ENCODE results near the gene DHX16.

GRCh38 chr6:30635834-30636233 is 37.0 kb downstream of the DHX16 start:
- TF ChIP-seq CTCF (IDR thresholded peaks at IDR 0.05) (no peak), POLR2A (IDR thresholded peaks at IDR 0.05) (no peak)

Data from lower leg skin (tissue), 3 donors.